ENCODE results near the gene HIVEP1. TPM values are rescaled to one million over a fixed set of nuclear protein-coding genes. Genes with fewer than 3 reads are reported as not detected.

The HIVEP1 gene
- polyA plus RNA-seq = 10 to 100 TPM in 1 of 3 donors, 1 to 10 TPM in 2; 3.8 to 13.9 (median 5.5) TPM

DNA sequence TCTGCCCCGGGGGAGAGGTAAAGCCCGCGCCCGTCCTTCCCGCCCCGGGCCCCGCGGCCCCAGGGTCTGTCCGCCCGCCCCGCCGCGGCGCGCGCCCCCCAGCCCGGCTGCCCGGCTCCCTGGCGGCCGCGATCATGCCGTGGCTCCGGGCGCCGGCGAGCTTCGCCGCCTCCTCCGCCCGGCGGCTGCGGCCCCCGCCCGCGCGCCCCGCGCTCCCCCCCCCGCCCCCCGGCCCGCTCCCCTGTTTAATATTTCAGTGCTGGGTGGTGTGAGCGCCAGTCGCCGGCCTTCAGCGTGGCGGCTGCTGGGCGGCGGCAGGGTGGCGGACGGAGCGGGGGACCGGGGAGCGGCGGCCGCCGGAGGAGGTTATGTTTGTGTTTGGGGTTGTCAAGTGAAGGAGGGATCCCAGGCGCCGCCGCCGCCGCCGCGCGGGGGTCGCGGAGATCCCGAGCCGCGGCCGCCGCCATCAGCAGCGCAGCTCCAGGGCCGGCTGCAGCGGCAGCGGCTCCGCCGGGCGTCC is at the start of gene HIVEP1:
TSS of gene HIVEP1 (plus strand) at position 275 of the 520 bp plus-strand sequence. CDS start 3,317 bp downstream, outside the sequence.
- 1% methylated on average over 27 to 74 of the region's 78 CpGs for WGBS, 3 donors
- H3K27ac ChIP-seq (ENCODE audit: low read depth, low read length) = peak within 1 kb of the TSS; percentile 99

DNA sequence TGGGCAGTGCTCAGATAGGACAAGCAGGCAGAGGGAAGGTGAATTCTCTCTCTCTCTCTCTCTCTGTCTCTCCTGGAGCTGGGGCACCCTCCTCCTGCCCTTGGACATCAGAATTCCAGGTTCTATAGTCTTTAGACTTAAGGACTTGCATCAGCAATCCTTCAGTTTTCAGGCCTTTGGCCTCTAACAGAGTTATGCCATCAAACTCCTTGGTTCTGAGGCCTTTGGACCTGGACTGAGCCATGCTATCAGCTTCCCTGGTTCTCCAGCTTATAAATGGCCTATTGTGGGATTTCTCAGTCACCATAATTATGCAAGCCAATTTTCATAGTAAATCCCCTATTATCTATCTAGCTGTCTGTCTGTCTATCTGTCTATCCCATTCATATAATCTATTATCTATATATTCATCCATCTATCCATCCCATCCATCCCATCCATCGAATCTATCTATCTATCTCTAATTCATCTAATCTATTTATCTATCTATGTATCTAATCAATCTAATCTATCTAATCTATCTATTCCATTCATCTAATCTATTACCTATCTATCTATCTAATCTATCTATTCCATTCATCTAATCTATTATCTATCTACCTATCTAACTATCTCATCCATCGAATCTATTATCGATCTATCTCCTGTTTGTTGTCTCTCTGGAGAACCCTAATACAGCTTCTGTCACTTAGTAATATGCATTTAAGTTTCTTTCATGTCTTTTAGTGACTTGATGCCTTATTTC is 48.2 kb upstream of the HIVEP1 start:
- WGBS, 3 donors = 93 to 97% (median 94%) methylated on average over 3 of the region's 3 CpGs

DNA sequence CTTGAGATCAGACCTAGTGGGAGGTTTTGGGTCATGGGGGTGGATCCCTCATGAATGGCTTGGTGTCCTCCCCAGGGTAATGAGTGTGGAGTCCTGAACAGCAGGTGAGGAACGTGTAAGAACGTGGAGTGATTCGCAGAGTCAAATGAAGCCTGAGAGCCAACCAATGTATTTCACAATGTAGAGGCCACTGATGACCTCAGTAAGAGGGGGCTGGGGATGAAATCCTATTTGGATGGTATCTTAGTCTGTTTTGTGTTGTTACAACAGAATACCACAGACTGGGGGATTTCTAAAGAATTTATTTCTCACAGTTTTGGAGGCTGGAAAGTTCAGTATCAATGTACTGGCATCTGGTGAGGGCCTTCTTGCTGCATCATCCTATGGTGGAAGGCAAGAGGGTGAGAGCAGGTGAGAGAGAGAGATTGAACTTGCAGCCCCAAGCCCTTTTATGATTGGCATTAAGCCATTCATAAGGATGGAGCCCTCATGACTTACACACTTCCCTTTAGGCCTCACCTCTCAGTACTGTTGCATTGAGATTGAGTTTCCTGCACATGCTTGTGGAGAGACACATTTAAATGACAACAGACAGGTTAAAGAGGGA is 47.3 kb upstream of the HIVEP1 start:
- H3K27ac ChIP-seq (ENCODE audit: low read depth, low read length) = no peak overlapping the region
- 89 to 95% (median 93%) methylated on average over 3 of the region's 3 CpGs for WGBS, 3 donors

More for the DNA sequence above, 48.2 kb upstream of the HIVEP1 start:
- H3K27ac ChIP-seq (ENCODE audit: low read depth, low read length) = no peak overlapping the region

DNA sequence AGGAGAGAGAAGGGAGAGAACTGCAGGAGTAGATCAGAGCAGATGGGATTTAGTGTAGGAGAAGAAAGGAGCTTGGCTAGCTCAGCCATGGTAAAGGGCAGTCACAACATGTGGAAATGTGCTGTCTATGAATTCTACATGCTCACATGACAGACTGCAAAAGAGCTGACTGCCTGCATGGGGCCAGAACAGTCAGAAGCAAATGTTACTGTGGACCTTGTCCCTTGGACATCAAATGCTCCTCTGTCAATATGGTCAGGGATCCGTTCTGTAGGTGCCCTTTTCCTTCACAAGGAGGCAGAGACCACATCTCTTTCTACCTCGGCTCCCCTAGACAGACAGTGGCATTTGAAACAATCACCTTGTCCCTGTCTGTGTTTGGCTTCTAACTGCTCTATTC is 46.6 kb upstream of the HIVEP1 start:
- no peak overlapping the region for H3K27ac ChIP-seq (ENCODE audit: low read depth, low read length)
- 59 to 95% (median 89%) methylated on average over 2 of the region's 2 CpGs for WGBS, 3 donors

DNA sequence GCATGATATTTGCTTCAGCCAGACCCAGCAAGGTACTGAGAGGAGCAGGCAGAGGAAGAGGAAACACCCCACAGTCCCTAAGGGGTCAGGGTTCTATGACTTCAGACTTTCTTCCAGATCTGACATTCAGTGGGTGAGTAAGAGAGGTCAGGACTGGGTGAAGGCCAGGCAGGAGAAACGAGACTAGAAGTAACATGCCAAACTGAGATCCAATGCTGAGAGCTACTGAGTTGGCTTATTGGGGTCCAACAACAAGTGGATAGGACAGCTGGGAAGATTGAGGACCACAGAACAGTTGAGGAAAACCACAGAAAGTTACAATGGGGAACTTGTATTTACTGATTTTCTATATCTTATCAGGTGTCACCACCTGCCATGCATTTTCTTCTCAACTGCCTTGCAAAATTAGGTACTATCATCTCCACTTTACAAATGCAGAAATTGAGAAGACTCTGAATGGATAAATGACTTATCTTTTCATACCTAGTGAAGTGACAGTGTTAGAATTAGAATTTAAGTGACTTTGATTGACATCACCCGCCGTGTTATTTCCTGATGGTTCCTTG is 43.8 kb upstream of the HIVEP1 start:
- no peak overlapping the region for H3K27ac ChIP-seq (ENCODE audit: low read depth, low read length)
- WGBS, 3 donors = 71 to 83% (median 78%) methylated on average over 3 of the region's 3 CpGs

DNA sequence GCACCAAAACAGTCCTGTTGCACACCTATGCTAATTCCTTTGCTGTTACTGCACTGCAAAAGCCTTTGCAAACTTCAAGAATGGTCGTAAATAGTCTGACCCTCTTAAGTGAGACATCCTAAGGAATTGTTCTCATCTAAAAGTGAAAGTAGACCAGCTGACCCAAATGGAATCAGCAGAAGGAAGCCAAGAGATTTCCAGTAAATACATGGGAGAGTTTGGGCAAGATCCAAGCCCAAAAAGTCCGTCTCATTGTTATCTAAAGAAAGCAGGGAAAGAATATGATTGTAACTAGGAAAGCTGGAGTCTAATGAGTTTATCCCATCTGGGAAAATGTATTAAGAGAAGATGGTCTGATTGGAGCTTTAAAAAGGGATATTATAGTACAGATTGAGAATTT is 43.0 kb upstream of the HIVEP1 start:
- WGBS, 3 donors = 37 to 49% (median 38%) methylated on average over 2 of the region's 2 CpGs
- H3K27ac ChIP-seq (ENCODE audit: low read depth, low read length) = no peak overlapping the region

DNA sequence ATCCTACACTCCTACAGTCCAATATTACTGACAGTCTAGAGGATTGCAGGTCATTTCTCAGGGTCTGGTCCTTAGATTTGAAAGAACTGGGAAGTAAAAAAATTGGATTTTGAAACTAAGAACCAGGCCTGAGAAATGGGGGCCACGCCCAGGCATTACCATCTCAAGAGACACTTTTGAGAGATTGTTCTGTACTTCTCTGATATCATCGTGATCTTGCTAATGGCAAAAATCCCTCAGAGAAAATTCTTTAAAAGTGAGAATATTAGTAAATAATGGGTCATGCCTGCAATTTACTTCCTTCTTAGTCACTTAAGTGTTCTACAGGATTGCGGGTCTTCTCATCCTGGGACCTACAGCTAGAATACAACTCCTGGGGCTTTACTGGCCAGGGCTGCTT is 42.0 kb upstream of the HIVEP1 start:
- WGBS, 3 donors = 78 to 94% (median 84%) methylated on average over 3 of the region's 3 CpGs
- H3K27ac ChIP-seq (ENCODE audit: low read depth, low read length) = no peak overlapping the region

DNA sequence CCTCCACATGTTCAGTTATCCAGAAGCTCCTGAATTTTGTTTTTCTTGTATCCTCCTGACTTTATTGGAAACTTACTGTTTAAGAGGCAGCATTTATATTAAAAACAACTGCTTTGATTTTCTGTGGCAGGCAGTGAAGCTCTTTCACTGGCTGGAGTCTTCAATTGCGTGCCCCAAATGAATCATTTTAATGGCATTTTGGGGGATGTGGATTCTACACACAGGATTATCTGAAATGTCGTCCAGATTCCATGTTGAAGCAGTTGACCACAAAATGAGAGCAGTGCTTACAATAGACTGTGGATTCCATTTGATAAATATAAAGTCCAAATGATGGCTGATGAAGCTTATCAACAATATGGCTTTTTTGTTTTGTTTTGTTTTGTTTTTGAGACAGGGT is 41.0 kb upstream of the HIVEP1 start:
- WGBS, 3 donors = 72 to 91% (median 74%) methylated on average over 2 of the region's 2 CpGs
- H3K27ac ChIP-seq (ENCODE audit: low read depth, low read length) = no peak overlapping the region

DNA sequence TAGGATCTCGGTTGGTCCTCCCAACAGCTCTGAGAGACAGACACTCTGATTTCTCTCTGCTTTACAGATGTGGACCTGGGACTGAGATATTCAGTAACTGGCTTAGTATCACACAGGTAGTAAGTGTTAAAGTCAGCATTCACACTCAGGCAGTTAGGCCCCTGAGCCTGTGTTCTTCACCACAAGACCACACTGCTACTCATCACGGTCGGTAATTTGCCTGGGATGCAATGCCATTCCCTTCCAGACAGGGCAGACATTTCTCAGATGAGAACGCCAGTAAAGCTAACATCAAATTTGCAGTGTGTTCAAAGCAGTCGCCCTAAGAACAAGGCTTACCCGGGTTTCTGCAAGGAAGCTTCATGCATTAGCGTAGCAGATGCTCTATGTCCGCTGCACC is 39.8 kb upstream of the HIVEP1 start:
- WGBS, 3 donors = 88 to 98% (median 88%) methylated on average over 8 of the region's 8 CpGs
- H3K27ac ChIP-seq (ENCODE audit: low read depth, low read length) = no peak overlapping the region

DNA sequence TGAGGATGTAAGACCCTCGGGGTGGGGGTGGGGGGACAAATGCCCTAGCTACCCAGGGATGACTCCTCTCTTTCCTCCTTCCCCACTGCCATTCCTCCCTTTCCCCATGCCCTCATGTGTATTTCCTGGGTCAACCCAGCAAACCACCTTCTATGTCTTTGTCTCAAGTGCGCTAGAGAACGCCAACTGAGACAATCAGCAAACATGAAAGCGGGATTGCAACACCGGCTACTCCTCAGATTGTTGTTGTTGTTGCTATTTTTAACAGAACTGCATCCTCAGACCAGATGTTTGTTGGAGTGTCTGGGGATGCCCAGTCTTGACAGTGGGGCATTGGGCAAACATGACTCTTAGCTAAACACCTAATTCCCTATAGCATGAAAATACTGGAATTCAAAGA is 39.3 kb upstream of the HIVEP1 start:
- no peak overlapping the region for H3K27ac ChIP-seq (ENCODE audit: low read depth, low read length)
- 86 to 97% (median 91%) methylated on average over 5 of the region's 5 CpGs for WGBS, 3 donors

DNA sequence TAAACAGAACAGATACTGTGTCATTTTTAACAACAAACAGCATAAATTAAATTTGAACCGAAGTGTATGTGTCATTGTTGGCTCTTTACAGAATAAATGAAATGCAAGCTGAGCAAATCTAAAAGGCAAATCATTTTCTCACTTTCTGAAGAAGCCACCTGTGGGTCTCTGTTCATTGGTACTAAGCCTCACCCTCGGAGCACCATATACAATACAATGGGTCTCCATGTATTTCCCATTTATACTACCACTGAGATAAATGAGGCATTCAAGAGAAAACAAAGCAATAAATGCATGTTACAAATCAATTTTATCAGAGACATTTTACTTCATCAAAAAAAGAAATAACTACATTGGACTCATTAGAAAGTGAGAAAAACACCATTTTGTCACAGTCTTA is 38.9 kb upstream of the HIVEP1 start:
- no peak overlapping the region for H3K27ac ChIP-seq (ENCODE audit: low read depth, low read length)
- 82 to 93% (median 93%) methylated on average over 2 of the region's 2 CpGs for whole genome bisulfite sequencing, 3 donors

DNA sequence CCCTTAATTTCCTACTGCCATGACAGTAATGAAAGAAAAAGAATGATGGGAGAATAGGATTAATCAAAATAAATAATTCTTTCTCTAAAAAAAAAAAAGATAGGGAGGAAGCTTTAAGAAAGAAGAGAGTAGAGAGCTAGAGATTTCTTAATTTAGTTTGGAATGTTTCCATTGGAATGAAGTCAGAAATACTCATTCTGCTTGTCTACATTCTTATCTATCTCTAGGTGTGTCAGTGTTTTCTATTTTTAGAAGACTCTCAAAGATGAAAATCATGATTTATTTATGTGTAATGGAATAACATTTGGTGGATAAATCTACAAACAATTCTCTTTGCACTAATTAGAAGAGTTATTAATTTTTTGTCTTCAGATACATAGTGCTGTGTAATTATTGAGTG is 38.0 kb upstream of the HIVEP1 start:
- H3K27ac ChIP-seq (ENCODE audit: low read depth, low read length) = no peak overlapping the region

DNA sequence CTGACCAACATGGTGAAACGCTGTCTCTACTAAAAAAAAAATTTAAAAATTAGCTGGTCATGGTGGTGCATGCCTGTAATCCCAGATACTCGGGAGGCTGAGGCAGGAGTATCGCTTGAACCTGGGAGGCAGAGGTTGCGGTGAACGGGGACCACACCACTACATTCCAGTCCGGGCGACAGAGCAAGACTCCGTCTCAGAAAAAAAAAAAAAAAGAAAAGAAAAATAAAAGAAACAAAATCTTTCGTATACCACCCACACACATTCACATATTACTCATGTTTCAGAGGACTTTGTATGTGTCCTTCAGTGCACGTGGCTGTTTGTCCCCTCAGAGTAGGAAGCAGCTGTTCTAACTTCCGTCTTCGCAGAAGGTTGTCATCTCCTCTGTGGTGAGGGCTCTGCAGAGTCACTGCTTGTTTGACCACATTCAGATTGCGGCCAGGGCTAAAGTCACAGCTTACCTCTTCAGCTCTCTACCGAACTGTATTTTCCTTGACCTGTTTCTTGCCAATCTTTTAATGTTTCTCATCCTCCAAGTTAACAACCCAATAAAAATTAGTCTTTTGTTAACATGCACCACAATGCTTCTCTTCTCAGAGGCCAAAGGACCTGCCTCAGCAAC is 36.6 kb upstream of the HIVEP1 start:
- H3K27ac ChIP-seq (ENCODE audit: low read depth, low read length) = no peak overlapping the region
- WGBS, 3 donors = 67 to 86% (median 69%) methylated on average over 14 of the region's 14 CpGs

DNA sequence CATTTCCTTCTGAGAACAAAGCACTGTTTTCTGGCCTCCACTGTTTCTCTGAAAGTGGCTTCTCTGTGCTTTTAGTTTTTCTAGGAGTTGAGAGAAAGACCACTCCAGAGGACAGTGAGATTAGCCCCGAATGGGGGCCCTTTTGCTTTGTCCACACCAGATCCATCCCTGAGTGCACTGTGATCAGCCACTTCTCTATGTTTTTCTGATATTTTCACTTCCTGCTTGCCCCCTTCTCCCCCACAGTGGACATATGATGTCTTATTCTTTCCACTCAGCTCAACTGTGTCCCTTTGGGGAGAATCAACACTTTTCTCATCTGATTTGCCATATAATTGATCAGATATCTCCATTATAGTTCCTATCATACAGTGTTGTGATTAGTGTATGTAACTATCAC is 35.6 kb upstream of the HIVEP1 start:
- H3K27ac ChIP-seq (ENCODE audit: low read depth, low read length) = no peak overlapping the region
- WGBS, 3 donors = 81 to 91% (median 89%) methylated on average over 1 of the region's 1 CpG

DNA sequence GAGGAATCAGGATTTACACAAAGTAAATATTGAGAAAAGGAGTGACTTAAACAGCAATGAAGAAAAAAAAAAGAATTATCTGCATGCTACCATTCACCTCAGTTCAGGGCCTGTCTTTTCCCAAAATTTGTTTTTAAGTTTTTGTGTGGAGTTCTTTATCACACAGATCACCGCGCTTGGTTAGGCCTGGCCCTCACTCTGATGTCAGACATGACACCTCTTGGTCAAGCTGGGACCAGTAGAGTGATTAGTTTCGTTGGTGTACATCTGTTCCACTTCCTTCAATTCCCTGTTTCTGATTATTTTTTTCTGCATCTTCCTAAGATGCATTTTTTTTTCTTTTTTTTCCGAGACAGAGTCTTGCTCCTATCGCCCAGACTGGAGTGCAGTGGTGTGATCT is 34.9 kb upstream of the HIVEP1 start:
- H3K27ac ChIP-seq (ENCODE audit: low read depth, low read length) = no peak overlapping the region
- whole genome bisulfite sequencing, 3 donors = 93 to 95% (median 93%) methylated on average over 5 of the region's 5 CpGs

DNA sequence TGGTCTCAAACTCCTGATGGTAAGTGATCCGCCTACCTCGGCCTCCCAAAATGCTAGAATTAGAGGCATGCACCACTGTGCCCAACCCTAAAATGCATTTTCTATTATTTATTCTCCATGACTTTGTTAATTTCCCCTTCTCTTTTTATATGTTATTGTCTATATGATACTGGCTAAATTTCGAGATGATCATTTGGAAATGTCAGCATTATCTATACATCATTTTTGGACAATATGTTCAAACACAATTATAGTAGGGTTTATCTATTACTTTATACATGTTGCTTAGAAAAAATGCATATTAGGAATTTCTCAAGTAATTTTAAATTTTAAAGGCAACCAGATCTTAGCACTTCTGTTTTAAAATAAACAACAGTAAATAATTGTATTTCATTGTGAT is 34.4 kb upstream of the HIVEP1 start:
- 95 to 100% (median 96%) methylated on average over 3 of the region's 3 CpGs for WGBS, 3 donors
- no peak overlapping the region for H3K27ac ChIP-seq (ENCODE audit: low read depth, low read length)

DNA sequence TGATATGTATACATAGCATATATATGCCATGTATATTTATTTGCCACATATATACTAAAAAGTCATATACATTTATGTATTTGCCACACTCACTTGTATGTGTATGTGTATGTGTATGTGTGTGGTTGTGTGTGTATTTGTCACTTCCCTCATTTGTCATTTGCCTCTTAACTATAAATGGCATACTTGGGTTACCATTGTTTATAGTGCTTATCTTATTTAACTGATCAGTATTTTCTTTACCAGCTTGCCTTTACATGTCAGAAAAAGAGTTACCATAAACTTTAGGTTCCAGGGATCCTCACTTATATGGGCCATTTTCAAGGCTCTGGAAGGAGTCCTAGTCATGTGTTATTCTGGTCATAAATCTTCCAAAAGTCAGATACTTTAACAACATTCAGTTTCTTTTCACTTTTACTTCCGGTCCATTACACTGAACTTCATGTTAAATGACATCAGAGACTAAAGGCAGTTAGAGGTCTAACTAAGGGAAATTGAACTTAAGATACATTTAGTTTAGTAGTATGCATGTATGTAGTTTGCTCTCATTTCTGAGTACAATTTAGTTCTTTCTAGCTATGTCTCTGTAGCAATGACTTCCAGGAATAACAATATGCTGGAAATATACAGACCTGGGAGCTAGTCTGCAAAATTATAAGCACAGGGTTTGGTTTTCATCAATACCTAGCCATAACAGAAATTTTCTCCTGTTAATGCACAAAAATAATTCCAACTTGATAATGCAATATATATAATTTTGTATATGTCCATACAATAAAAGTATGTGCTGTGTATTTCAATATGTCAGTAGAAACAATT is 33.7 kb upstream of the HIVEP1 start:
- H3K27ac ChIP-seq (ENCODE audit: low read depth, low read length) = no peak overlapping the region
- WGBS, 3 donors = 19 to 41% (median 29%) methylated on average over 1 of the region's 1 CpG

DNA sequence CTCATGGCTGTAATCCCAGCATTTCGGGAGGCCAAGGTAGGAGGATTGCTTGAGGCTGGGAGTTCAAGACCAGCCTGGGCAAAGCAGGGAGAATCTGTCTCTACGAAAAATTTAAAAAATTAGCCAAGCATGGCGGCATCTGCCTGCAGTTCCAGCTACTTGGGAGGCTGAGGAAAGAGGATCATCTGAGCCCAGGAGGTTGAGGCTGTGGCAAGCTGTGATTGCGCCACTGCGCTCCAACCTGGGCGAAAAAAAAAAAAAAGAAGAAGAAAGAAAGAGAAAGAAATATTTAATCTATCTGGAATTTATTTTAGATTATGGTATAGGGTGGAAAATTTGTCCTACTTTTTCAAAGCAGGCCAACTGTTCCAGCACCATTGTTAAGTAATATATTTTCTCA is 32.2 kb upstream of the HIVEP1 start:
- no peak overlapping the region for H3K27ac ChIP-seq (ENCODE audit: low read depth, low read length)
- WGBS, 3 donors = 95 to 97% (median 96%) methylated on average over 6 of the region's 6 CpGs
